Thoracic aorta (tissue), 2 donors: Measurements from ENCODE around the gene PLEKHA6. TPM values are rescaled to one million over a fixed set of nuclear protein-coding genes. Genes with fewer than 3 reads are reported as not detected.

ENCODE experiments used
- ATAC-seq: fragments of 150-250 bp; one replicate; pipeline ENCODE4 v1.8.0; 2017; ENCODE audit warnings: low read depth; ENCODE audit not compliant: insufficient number of reproducible peaks, low FRiP score
- DNase-seq: peaks from one replicate; pipeline ENCODE4 v3.0.0-alpha.2; 2020; ENCODE audit warnings: low spot score
- H3K27ac ChIP-seq, 2 donors: fragments of 200-600 bp; sonication (generic); 1 replicate in 1 of 2; 2 replicates in 1 of 2; pipeline ENCODE4 v1.5.1; 2016; ENCODE audit warnings: mild to moderate bottlenecking in 2 of 2, moderate library complexity in 2 of 2
- H3K27me3 ChIP-seq: fragments of 200-600 bp; sonication (generic); replicated peaks from 2 replicates; pipeline ENCODE4 v1.6.0; 2016; ENCODE audit warnings: mild to moderate bottlenecking; ENCODE audit not compliant: insufficient read depth
- H3K36me3 ChIP-seq: fragments of 200-600 bp; sonication (generic); one replicate; pipeline ENCODE4 v1.5.1; 2016
- H3K4me1 ChIP-seq, 2 donors: fragments of 200-600 bp; sonication (generic); 1 replicate in 1 of 2; 2 replicates in 1 of 2; pipeline versions ENCODE4 v1.5.1 to v1.6.0; 2016; ENCODE audit warnings: low read depth in 2 of 2, mild to moderate bottlenecking in 1 of 2; ENCODE audit not compliant: control insufficient read depth in 1 of 2
- H3K4me3 ChIP-seq: fragments of 200-600 bp; sonication (generic); 2 replicates; pipeline ENCODE4 v1.5.1; 2016; ENCODE audit warnings: mild to moderate bottlenecking
- H3K9me3 ChIP-seq: fragments of 200-600 bp; sonication (generic); 2 replicates; pipeline ENCODE4 v1.5.1; 2016
- total RNA-seq, 2 donors: library from RNA; depleted of rRNA; stranded (reverse); fragments of >200 nt; gene quantifications; one replicate each; pipeline versions ENCODE4 v1.1.0 to v1.2.3, GENCODE V29; 2016
- TF ChIP-seq, protein P1 (sequence below): fragments of 200-600 bp; sonication (generic); IDR thresholded peaks from one replicate; pipeline ENCODE4 v1.5.1; 2019; ENCODE audit warnings: antibody characterized with exemption

The PLEKHA6 gene
- total RNA-seq, 2 donors from 2014 or later: 5.1 to 6.9 TPM

DNA sequence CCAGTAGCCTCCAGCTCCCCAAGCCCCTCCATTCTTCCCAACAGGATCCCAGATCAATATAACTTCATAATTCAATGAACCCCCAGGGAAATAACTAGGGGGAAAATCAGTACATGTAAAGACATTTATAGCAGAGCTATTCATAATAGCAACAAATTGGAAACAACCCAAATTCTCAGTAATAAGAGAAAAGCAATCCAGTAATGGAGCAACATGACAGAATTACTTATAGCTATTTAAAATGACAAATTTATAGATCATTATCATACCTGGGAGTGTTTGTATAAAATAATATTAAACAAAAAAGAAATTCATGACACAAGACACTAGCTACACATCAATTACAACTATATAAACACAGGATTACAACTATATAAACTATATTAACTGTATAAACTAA lies 20.2 kb downstream of the PLEKHA6 start:
- no peaks in the 10 kb centered on the region for H3K9me3 ChIP-seq
- no peak overlapping the region for H3K27ac ChIP-seq
- no peaks in the 10 kb centered on the region for H3K4me1 ChIP-seq
- H3K4me3 ChIP-seq: no peak overlapping the region
- DNase-seq (no peak), ATAC-seq (no peak)
- TF ChIP-seq, protein P1, sequence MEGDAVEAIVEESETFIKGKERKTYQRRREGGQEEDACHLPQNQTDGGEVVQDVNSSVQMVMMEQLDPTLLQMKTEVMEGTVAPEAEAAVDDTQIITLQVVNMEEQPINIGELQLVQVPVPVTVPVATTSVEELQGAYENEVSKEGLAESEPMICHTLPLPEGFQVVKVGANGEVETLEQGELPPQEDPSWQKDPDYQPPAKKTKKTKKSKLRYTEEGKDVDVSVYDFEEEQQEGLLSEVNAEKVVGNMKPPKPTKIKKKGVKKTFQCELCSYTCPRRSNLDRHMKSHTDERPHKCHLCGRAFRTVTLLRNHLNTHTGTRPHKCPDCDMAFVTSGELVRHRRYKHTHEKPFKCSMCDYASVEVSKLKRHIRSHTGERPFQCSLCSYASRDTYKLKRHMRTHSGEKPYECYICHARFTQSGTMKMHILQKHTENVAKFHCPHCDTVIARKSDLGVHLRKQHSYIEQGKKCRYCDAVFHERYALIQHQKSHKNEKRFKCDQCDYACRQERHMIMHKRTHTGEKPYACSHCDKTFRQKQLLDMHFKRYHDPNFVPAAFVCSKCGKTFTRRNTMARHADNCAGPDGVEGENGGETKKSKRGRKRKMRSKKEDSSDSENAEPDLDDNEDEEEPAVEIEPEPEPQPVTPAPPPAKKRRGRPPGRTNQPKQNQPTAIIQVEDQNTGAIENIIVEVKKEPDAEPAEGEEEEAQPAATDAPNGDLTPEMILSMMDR: no peak
- H3K27me3 ChIP-seq: no peaks in the 10 kb centered on the region
- H3K36me3 ChIP-seq: no peaks in the 10 kb centered on the region

DNA sequence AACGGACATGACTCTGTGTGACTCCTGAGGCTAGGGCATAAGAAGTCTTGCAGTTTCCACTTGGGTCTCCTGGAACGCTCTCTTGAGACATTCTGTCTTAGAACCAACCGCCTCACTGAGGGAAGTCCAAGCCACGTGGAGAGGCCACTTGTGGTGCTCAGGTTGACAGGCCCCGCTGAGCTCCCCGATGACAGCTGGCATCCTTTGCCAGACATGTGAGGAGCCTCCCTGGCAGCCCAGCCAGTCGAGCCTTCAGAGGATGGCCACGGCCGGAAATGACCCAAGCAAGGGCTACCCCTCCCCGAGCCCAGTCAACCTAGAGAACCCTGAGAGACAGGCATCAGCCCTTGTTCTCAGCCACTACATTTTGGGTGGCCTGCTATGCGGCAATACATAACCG lies 20.7 kb downstream of the PLEKHA6 start:
- Histone ChIP-seq H3K4me3 (no peak overlapping the region), H3K27me3 (no peaks in the 10 kb centered on the region), H3K36me3 (no peaks in the 10 kb centered on the region), H3K4me1 (no peaks in the 10 kb centered on the region), H3K9me3 (no peaks in the 10 kb centered on the region), H3K27ac (no peak overlapping the region)
- ATAC-seq (no peak), DNase-seq (no peak)
- TF ChIP-seq, protein P1: no peak

DNA sequence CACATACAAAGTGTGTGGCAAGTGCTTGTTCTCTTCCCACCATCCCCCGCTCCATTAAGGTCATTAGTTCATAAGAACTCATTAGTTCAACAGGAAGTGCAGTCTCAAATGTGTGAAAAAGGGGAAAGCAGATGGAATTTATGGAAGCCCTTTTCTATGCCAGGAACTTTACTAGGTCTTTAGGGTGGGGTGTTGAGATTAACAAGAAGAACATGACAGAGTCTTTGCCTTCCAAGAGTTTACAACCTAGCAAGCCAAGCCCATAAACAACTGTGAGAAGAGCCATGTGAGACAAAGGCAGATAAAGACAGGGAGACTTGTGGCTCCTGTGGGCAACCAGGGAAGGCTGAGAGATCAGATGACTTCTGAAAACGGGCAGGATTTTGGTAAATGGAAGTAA lies 21.4 kb downstream of the PLEKHA6 start:
- ATAC-seq (no peak), DNase-seq (no peak)
- Histone ChIP-seq H3K36me3 (no peaks in the 10 kb centered on the region), H3K4me1 (no peaks in the 10 kb centered on the region), H3K27me3 (no peaks in the 10 kb centered on the region), H3K27ac (no peak overlapping the region), H3K4me3 (no peak overlapping the region), H3K9me3 (no peaks in the 10 kb centered on the region)
- TF ChIP-seq, protein P1: no peak

DNA sequence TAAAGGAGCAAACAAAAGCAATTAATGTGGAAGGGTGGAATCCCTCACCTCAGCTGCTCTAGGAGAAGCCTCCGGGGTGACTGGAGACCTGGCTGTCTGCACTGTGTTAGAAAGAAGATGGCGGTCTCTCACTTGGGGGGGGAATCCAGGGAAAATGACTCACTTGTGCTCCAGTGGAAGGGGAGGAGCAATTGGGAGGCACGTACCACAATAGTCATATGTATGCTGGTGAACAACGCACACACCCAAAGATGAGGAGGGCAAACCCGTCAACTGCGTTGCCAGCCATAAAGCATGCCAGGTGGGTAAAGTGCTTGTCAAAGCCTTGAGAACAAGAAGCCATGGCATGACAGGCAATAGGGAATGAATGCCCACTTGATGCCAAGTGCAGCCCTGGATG lies 22.1 kb downstream of the PLEKHA6 start:
- Histone ChIP-seq H3K9me3 (no peaks in the 10 kb centered on the region), H3K27ac (no peak overlapping the region), H3K27me3 (no peaks in the 10 kb centered on the region), H3K4me1 (no peaks in the 10 kb centered on the region), H3K36me3 (no peaks in the 10 kb centered on the region), H3K4me3 (no peak overlapping the region)
- TF ChIP-seq, protein P1: no peak
- no peak for DNase-seq
- no peak for ATAC-seq

DNA sequence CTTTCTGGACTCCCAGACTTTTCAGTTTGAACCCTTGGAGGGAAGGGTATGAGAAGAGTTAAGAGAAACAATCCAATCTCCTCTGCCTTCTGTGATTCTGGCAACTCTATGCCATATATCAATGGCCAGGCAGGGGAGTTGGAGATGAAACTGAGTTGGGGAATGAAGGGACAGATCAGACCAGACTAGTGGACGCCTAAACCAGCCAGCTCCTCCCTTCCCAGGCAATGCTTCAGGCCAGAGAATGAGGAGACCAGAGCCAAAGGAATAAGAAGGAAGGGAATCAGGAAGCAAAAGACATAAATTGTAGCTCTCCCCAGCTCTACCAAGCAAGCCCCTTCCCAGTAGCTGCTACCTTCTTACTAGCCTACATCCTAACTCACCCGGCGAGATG lies 22.7 kb downstream of the PLEKHA6 start:
- Histone ChIP-seq H3K4me3 (no peak overlapping the region), H3K27me3 (no peaks in the 10 kb centered on the region), H3K27ac (no peak overlapping the region), H3K4me1 (no peaks in the 10 kb centered on the region), H3K9me3 (no peaks in the 10 kb centered on the region), H3K36me3 (no peaks in the 10 kb centered on the region)
- DNase-seq (no peak), ATAC-seq (no peak)
- TF ChIP-seq, protein P1: no peak
